H9 (cell line): ENCODE measurements around the gene COL4A6. TPM values are rescaled to one million over a fixed set of nuclear protein-coding genes. Genes with fewer than 3 reads are reported as not detected.
A peak's percentile ranks its signal among the peaks of the same experiment; 100 is the strongest.

Source experiments
- DNase-seq: peaks from one replicate; pipeline ENCODE4 v3.0.0-alpha.2; 2017
- H2AFZ ChIP-seq: one replicate; pipeline ENCODE4 v1.6.1; 2013; ENCODE audit warnings: mild to moderate bottlenecking, low read length, control low read depth, moderate library complexity
- H2AK5ac ChIP-seq: 2 replicates; pipeline ENCODE4 v1.6.1; 2013; ENCODE audit warnings: low read length, control low read depth, mixed read lengths; ENCODE audit not compliant: insufficient read length
- H2BK120ac ChIP-seq: one replicate; pipeline ENCODE4 v1.6.1; 2013; ENCODE audit warnings: low read depth, mild to moderate bottlenecking, low read length, control low read depth, inconsistent platforms; ENCODE audit not compliant: poor library complexity, severe bottlenecking
- H2BK12ac ChIP-seq: 2 replicates; pipeline ENCODE4 v1.6.1; 2013; ENCODE audit warnings: low read length, control low read depth, mixed read lengths, low read depth; ENCODE audit not compliant: insufficient read length
- H2BK15ac ChIP-seq: 2 replicates; pipeline ENCODE4 v1.6.1; 2013; ENCODE audit warnings: low read depth, low read length, control low read depth
- H2BK20ac ChIP-seq: one replicate; pipeline ENCODE4 v1.6.1; 2013; ENCODE audit warnings: low read depth, mild to moderate bottlenecking, low read length, control low read depth, inconsistent platforms; ENCODE audit not compliant: poor library complexity, severe bottlenecking
- H2BK5ac ChIP-seq: 2 replicates; pipeline ENCODE4 v1.6.1; 2013; ENCODE audit warnings: low read length, control low read depth, mixed read lengths; ENCODE audit not compliant: insufficient read length
- H3K14ac ChIP-seq: 2 replicates; pipeline ENCODE4 v1.6.1; 2013; ENCODE audit warnings: low read length, control low read depth; ENCODE audit not compliant: insufficient read depth
- H3K18ac ChIP-seq: 2 replicates; pipeline ENCODE4 v1.6.1; 2013; ENCODE audit warnings: low read depth, mild to moderate bottlenecking, mixed read lengths, low read length, control low read depth; ENCODE audit not compliant: insufficient read length
- H3K23ac ChIP-seq: 2 replicates; pipeline ENCODE4 v1.6.1; 2013; ENCODE audit warnings: low read length, control low read depth, mixed read lengths, low read depth; ENCODE audit not compliant: insufficient read length
- H3K23me2 ChIP-seq: 2 replicates; pipeline ENCODE4 v1.6.1; 2013; ENCODE audit warnings: low read depth, mild to moderate bottlenecking, mixed read lengths, low read length, control low read depth; ENCODE audit not compliant: insufficient read length, poor library complexity, severe bottlenecking
- H3K27ac ChIP-seq: 2 replicates; pipeline ENCODE4 v1.5.1; 2013; ENCODE audit warnings: low read length, control low read depth, mixed read lengths, low read depth; ENCODE audit not compliant: insufficient read length
- H3K27me3 ChIP-seq: 2 replicates; pipeline ENCODE4 v1.6.1; 2013; ENCODE audit warnings: low read length, control low read depth, inconsistent platforms; ENCODE audit not compliant: insufficient read depth
- H3K4ac ChIP-seq: 2 replicates; pipeline ENCODE4 v1.6.1; 2013; ENCODE audit warnings: low read depth, mild to moderate bottlenecking, control low read depth, inconsistent platforms, low read length, moderate library complexity
- H3K4me1 ChIP-seq: 2 replicates; pipeline ENCODE4 v1.6.1; 2013; ENCODE audit warnings: low read length, control low read depth, inconsistent platforms; ENCODE audit not compliant: insufficient read depth
- H3K4me2 ChIP-seq: 2 replicates; pipeline ENCODE4 v1.6.1; 2013; ENCODE audit warnings: low read length, control low read depth, mixed read lengths; ENCODE audit not compliant: insufficient read length, insufficient read depth
- H3K56ac ChIP-seq: 2 replicates; pipeline ENCODE4 v1.6.1; 2013; ENCODE audit warnings: low read depth, mild to moderate bottlenecking, mixed read lengths, low read length, control low read depth; ENCODE audit not compliant: insufficient read length
- H3K79me1 ChIP-seq: 2 replicates; pipeline ENCODE4 v1.6.1; 2013; ENCODE audit warnings: low read depth, mild to moderate bottlenecking, moderate library complexity, low read length, control low read depth, inconsistent platforms; ENCODE audit not compliant: insufficient read depth, poor library complexity, severe bottlenecking
- H3K79me2 ChIP-seq: 2 replicates; pipeline ENCODE4 v1.6.1; 2013; ENCODE audit warnings: low read length, control low read depth, inconsistent platforms; ENCODE audit not compliant: insufficient read depth
- H3K9ac ChIP-seq: 2 replicates; pipeline ENCODE4 v1.6.1; 2013; ENCODE audit warnings: low read length, control low read depth, mixed read lengths; ENCODE audit not compliant: insufficient read length; ENCODE audit errors: extremely low read depth
- H3K9me3 ChIP-seq: one replicate; pipeline ENCODE4 v1.6.1; 2013; ENCODE audit warnings: low read depth, low read length, inconsistent platforms; ENCODE audit not compliant: control insufficient read depth
- H3T11ph ChIP-seq: one replicate; pipeline ENCODE4 v1.6.1; 2013; ENCODE audit warnings: mild to moderate bottlenecking, low read length, control low read depth, inconsistent platforms
- H4K20me1 ChIP-seq: one replicate; pipeline ENCODE4 v1.6.1; 2013; ENCODE audit not compliant: control insufficient read depth, insufficient read length, insufficient read depth
- H4K5ac ChIP-seq: 2 replicates; pipeline ENCODE4 v1.6.1; 2013; ENCODE audit warnings: low read depth, mild to moderate bottlenecking, mixed read lengths, low read length, control low read depth; ENCODE audit not compliant: insufficient read length
- H4K8ac ChIP-seq: replicated peaks from 2 replicates; pipeline ENCODE4 v1.6.1; 2013; ENCODE audit warnings: low read length, control low read depth, mixed read lengths, low read depth; ENCODE audit not compliant: insufficient read length
- H4K91ac ChIP-seq: 2 replicates; pipeline ENCODE4 v1.6.1; 2013; ENCODE audit warnings: low read depth, mild to moderate bottlenecking, moderate library complexity, mixed read lengths, low read length, control low read depth; ENCODE audit not compliant: insufficient read length
- H3K27ac Mint-ChIP-seq, 3 experiments: 2 replicates in 2 of 3; 3 replicates in 1 of 3; pipeline ENCODE4 v1.8.0; 2020 to 2021; ENCODE audit warnings: mixed read lengths in 3 of 3, mild to moderate bottlenecking in 1 of 3, moderate library complexity in 1 of 3
- H3K27me3 Mint-ChIP-seq: 2 replicates; pipeline ENCODE4 v1.8.0; 2021; ENCODE audit warnings: low read depth, mild to moderate bottlenecking, moderate library complexity, mixed read lengths
- H3K36me3 Mint-ChIP-seq, 3 experiments: 2 replicates in 2 of 3; 3 replicates in 1 of 3; pipeline ENCODE4 v1.8.0; 2020 to 2021; ENCODE audit warnings: low read depth in 3 of 3, mixed read lengths in 3 of 3; ENCODE audit not compliant: insufficient read depth in 1 of 3
- H3K4me1 Mint-ChIP-seq, 2 experiments: 2 replicates each; pipeline ENCODE4 v1.8.0; 2020; ENCODE audit warnings: mixed read lengths in 2 of 2
- H3K4me3 Mint-ChIP-seq, 2 experiments: 2 replicates in 1 of 2; 3 replicates in 1 of 2; pipeline ENCODE4 v1.8.0; 2020 to 2021; ENCODE audit warnings: mild to moderate bottlenecking in 2 of 2, mixed read lengths in 2 of 2, moderate library complexity in 1 of 2
- H3K9me3 Mint-ChIP-seq, 2 experiments: 2 replicates in 1 of 2; 3 replicates in 1 of 2; pipeline ENCODE4 v1.8.0; 2020; ENCODE audit warnings: mild to moderate bottlenecking in 2 of 2, mixed read lengths in 2 of 2, moderate library complexity in 1 of 2
- CTCF ChIP-seq: fragments of 200-600 bp; sonication (generic); conservative IDR thresholded peaks from 3 replicates; pipeline ENCODE4 v1.8.0; 2021; ENCODE audit warnings: antibody characterized with exemption, mild to moderate bottlenecking
- WGBS: extraction: QIAGEN DNeasy Blood & Tissue Kit; methylation state at CpG from one replicate; pipeline ENCODE4 v1.1.7; 2013; ENCODE audit warnings: missing lambda C conversion rate, low lambda C conversion rate, mixed read lengths; ENCODE audit not compliant: insufficient read length; ENCODE audit errors: extremely low coverage; 5-methylcytosine and 5-hydroxymethylcytosine counted together
- total RNA-seq: library from RNA; stranded (reverse); gene quantifications from 2 replicates; pipeline ENCODE4 v1.2.1, GENCODE V29; 2021

COL4A6 gene
- total RNA-seq, 1 experiment from 2014 or later: 16.7 TPM

- Histone ChIP-seq H3K4me1 (peaks cover 9% of the 10 kb centered on the region; the same call in 1 of the 2 replicates), H2BK15ac (no peak overlapping the region), H2BK20ac (no peak overlapping the region), H2BK120ac (no peak overlapping the region), H3K4ac (no peak overlapping the region), H3K27me3 (no peaks in the 10 kb centered on the region; the same call in 1 of the 2 replicates), H3K23me2 (no peaks in the 10 kb centered on the region), H4K8ac (no peak overlapping the region), H4K5ac (no peak overlapping the region), H2AK5ac (no peak overlapping the region), H3K79me1 (no peaks in the 10 kb centered on the region), H3K23ac (no peak overlapping the region), H2BK5ac (no peak overlapping the region), H3K4me2 (no peak overlapping the region), H3K79me2 (no peaks in the 10 kb centered on the region), H2BK12ac (no peak overlapping the region), H3K9ac (no peak overlapping the region), H3K14ac (no peak overlapping the region), H3K56ac (no peak overlapping the region), H3K27ac (no peak overlapping the region), H4K20me1 (no peaks in the 10 kb centered on the region), H4K91ac (no peak overlapping the region), H3K18ac (no peak overlapping the region), H3T11ph (no peak overlapping the region), H2AFZ (no peak overlapping the region), H3K9me3 (no peaks in the 10 kb centered on the region)
- no CpG with 5 or more reads among the region's 1 CpG for WGBS
- Mint-ChIP-seq H3K4me1 (peaks cover 21 to 24% of the 10 kb centered on the region in 2 experiments), H3K27me3 (no peaks in the 10 kb centered on the region; the same call in 1 of the 2 replicates), H3K27ac (peak overlapping the region in 1 of 3 experiments; percentile 25; a peak in 1 of 7 replicates), H3K9me3 (no peaks in the 10 kb centered on the region), H3K4me3 (no peak overlapping the region), H3K36me3 (no peaks in the 10 kb centered on the region; a peak in 2 of 7 replicates)
- no peak for TF ChIP-seq CTCF
- no peak for DNase-seq
These were observed 307.3 kb downstream of the COL4A6 start for GRCh38 chrX:108130889-108131288.
